GM21390 (cell line): ENCODE data around the gene RHOD.
A peak's percentile ranks its signal among the peaks of the same experiment; 100 is the strongest.

Experiments used
- ATAC-seq: cut with Tn5 transposase; IDR thresholded peaks from one replicate; pipeline ENCODE4 v1.9.1; 2021; ENCODE audit not compliant: unreplicated experiment

RHOD gene

DNA sequence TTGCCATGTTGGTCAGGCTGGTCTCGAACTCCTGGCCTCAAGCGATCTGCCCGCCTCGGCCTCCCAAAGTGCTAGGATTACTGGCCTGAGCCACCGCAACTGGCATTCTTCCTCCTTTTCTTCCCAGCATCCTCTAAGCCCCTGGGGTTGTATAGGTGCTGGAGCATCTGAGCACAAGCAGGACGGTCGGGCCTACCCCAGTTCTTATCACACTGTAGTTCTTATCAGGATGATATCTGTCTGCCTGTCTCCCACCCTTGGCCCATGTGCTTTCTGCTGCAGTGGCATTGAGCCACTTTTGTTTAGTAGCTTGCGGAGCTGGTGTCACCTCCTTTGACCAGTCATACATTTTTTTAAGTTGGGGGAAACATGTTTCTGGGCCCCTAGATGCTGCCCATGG lies 1.9 kb downstream of the RHOD start:
- ATAC-seq, result no peak

DNA sequence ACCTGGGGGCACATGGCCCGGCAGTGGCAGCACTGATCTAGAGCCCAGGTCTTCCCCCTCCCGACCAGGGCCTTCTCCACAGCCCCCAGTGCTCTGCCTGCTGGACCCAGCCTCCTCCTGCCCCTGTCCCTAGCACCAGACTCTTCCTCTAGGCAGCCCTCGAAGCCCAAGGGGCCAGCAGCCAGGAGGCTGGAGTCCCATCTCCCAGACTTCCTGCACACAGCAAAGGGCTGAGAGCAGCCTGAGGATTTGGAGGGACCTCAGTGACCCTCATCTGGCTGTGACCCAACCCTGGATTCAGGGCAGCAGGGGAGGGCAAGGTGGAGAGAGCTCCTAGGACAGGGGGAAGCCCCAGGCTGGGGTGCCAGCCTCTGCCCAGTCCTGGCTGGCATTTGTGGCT lies 3.0 kb downstream of the RHOD start:
- ATAC-seq, result no peak

- ATAC-seq, result no peak
Observed at GRCh38 chr11:67060111-67060522, 3.5 kb downstream of the RHOD start.

- ATAC-seq, result no peak
Observed at GRCh38 chr11:67062526-67063373, 6.1 kb downstream of the RHOD start.

DNA sequence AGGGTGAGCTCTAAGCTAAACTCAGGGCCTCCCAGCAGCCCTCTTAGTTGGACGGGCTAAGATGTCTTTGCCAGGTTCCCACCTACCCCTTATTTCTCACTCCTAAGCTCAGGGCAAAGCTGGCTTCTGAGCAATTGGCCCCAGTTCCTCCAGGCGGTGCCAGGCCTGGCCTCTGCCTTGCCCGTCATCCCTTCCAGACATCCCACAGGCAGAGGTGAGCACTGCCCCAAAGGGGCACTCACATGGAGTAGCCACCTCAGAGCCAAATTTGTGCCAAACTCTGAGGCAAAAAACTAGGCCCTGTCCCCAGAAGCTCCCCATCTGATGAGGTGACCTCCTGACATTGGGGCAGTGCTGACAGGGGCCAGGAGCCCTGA lies 9.7 kb downstream of the RHOD start:
- ATAC-seq, result no peak

DNA sequence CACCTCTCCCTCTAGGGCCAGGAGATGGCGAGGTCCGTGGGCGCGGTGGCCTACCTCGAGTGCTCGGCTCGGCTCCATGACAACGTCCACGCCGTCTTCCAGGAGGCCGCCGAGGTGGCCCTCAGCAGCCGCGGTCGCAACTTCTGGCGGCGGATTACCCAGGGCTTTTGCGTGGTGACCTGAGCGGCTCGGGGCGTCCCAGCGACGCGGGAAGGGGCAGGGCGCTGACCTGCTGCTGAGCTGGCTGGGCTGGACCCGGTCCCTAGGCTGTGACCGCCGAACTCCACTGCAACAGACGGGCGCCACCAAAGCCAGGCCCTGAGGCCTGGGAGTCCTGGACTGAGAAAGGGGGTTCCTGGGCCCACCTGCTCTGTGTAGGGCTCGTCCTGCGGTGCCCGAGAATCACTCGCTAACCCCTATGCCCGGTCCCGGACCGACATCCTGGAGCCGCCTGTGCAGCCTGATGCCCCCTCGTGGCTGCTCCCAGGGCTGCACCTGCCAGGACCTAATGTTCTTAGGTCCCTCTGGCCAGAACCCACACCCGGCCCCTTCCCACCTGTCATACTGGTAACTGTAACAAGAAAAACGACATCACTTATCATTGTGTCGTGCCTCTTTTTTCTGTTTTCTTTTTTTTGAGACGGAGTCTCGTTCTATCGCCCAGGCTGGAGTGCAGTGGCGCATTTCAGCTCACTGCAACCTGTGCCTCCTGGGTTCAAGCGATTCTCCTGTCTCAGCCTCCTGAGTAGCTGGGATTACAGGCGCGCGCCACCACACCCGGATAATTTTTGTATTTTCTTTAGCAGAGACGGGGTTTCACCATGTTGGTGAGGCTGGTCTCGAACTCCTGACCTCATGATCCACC lies 15.0 kb downstream of the RHOD start:
- no peak for ATAC-seq

DNA sequence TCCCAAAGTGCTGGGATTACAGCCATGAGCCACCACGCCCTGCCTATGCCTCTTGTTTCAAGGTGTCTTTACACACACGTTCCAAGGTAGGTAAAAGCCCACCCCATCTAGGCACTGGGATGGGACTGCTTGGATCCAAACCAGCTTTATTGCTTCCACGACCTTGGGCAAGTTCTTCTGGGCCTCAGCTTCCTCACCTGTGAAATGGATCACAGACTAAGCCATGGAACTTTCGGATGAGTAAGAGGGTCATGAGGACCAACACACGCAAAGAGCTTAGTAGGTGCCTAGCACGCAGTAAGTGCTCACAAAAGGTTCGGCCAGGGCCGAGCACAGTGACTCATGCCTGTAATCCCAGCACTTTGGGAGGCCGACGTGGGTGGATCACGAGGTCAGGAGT lies 15.6 kb downstream of the RHOD start:
- ATAC-seq, result no peak

DNA sequence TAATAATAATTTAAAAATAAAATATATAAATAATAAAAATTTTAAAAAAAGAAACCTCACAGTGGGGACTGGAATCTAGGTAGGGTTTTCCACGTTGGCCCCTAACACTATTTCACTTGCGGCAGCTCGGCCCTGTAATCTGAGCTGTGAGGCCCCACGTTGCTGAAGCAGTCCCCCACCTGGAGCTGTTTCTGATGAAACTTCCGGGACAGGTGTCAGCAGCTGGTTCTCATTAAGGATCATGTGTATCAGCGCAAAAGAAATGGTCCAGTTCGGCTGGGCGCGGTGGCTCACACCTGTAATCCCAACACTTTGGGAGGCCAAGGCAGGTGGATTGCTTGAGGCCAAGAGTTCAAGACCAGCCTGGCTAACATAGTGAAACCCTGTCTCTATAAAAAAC lies 17.3 kb downstream of the RHOD start:
- no peak for ATAC-seq

GRCh38 chr11:67076202-67076601 lies 19.6 kb downstream of the RHOD start:
- no peak for ATAC-seq

GRCh38 chr11:67079065-67079705 lies 22.5 kb downstream of the RHOD start:
- no peak for ATAC-seq

DNA sequence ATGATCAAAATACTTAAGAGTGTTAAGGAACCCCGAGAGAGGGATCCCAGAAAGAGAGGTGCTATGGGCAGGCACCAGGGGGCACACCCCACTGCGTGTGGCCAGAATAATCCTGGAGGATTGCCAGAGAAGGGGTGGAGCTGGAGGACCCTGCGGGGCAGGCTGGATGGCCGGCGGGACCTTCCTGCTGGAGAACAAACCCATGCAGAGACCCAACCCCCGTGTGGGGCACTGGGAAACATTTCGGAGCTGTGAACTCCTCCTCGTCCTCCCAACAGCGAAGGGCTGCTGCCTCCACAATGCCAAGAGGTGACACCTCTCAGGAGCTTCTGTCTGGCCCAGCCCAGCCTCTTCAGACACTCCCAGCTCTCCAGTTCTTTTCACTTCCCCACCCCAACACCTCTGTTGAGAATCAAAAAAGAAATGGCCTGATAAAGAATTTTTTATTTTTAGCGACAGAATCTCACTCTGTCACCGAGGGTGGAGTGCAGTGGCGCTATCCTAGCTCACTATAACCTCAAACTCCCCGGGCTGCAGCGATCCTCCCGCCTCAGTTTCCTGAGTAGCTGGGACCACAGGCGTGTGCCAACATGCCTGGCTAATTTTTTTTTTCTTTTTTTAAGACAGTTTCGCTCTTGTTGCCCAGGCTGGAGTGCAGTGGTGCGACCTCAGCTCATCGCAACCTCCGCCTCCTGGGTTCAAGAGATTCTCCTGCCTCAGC lies 25.6 kb downstream of the RHOD start:
- ATAC-seq, result no peak

- ATAC-seq, result no peak
Observed at GRCh38 chr11:67083786-67084366, 27.2 kb downstream of the RHOD start.

DNA sequence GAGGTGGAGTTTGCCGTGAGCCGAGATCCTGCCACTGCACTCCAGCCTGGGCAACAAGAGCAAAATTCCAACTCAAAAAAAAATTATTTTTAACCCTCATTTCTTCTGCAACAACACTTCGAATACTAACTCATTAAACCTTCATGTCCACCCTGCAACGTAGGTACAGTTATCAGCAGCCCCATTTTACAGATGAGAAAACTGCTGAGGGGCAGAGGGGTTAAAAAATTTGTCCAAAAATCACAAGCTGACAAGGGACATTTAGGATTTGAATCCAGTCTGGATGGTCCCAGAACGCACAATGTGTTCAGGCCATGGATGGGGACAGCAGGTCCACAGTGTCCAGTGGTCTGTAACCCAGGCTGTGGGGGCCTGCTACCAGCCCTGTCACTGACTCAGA lies 29.0 kb downstream of the RHOD start:
- ATAC-seq, result no peak

DNA sequence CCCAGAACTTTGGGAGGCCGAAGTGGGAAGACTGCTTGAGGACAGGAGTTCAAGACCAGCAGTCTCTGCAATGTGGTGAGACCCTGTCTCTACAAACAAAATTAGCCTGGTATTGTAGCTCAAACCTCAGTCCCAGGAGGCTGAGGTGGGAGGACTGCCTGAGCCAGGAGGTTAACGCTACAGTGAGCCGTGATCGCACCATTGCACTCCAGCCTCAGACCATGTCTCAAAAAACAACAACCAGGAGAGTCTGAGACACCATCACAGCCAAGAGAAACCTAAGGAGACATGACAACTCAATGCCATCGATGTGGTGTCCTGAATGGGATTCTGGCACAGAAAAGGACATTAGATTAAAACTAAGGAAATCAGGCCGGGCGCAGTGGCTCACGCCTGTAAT lies 34.1 kb downstream of the RHOD start:
- no peak for ATAC-seq

DNA sequence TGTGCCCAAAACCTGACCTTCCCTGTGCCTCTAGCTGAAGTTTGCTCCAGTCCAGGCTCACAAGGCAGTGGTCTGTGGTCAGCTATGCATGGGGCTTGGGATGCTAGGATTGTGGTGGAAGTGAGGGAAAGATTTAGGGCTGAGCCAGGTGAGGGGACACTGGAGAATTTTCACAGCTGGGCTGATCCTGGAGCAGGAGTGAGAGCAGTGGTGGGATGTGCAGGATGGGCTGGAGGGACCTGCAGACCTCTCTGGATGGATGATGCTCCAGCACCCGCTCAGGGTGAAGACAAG lies 38.5 kb downstream of the RHOD start:
- no peak for ATAC-seq

DNA sequence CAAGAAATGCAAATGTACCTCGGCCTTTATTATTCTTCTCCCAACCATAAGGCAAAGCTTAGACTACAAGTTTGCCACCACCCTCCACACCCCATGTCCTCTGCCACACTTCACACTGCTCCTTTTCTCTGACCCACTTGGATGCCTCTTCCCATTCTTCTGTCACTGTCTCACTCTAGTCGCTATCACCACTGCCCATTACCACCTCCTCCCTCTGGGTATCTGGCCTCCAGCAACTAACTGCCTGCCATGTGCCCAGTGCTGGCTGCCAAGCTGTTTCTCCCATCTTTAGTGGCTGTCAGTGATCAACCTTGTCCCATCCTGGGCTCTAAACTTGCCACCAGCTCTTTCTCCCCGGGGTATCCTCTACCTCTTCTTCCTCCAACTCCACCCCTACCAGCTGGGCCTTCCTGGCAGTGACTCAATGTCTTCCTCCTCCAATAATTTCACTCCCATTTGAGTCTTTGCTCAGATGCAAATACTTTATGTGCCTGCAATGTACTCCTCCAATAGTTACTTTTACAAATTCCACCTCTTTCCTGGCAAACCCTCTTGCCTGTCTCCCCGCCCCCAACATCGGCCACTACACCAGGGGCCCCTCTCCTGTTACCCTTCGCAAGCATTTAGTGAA lies 42.3 kb downstream of the RHOD start:
- ATAC-seq, result no peak

- peak; percentile 46 for ATAC-seq
Observed at GRCh38 chr11:67099831-67100324, 43.2 kb downstream of the RHOD start.

- ATAC-seq, result no peak
Observed at GRCh38 chr11:67102664-67103063, 46.0 kb downstream of the RHOD start.

- ATAC-seq, result no peak
Observed at GRCh38 chr11:67105964-67106363, 49.3 kb downstream of the RHOD start.

GRCh38 chr11:67111261-67111660 lies 54.6 kb downstream of the RHOD start:
- ATAC-seq, result no peak
